H9 (cell line): ENCODE data around the gene TEAD1. TPM values are rescaled to one million over a fixed set of nuclear protein-coding genes. Genes with fewer than 3 reads are reported as not detected.

Experiments used
- DNase-seq: peaks from one replicate; pipeline ENCODE4 v3.0.0-alpha.2; 2017
- H2AFZ ChIP-seq: one replicate; pipeline ENCODE4 v1.6.1; 2013; ENCODE audit warnings: mild to moderate bottlenecking, low read length, control low read depth, moderate library complexity
- H2AK5ac ChIP-seq: 2 replicates; pipeline ENCODE4 v1.6.1; 2013; ENCODE audit warnings: low read length, control low read depth, mixed read lengths; ENCODE audit not compliant: insufficient read length
- H2BK120ac ChIP-seq: one replicate; pipeline ENCODE4 v1.6.1; 2013; ENCODE audit warnings: low read depth, mild to moderate bottlenecking, low read length, control low read depth, inconsistent platforms; ENCODE audit not compliant: poor library complexity, severe bottlenecking
- H2BK12ac ChIP-seq: 2 replicates; pipeline ENCODE4 v1.6.1; 2013; ENCODE audit warnings: low read length, control low read depth, mixed read lengths, low read depth; ENCODE audit not compliant: insufficient read length
- H2BK15ac ChIP-seq: 2 replicates; pipeline ENCODE4 v1.6.1; 2013; ENCODE audit warnings: low read depth, low read length, control low read depth
- H2BK20ac ChIP-seq: one replicate; pipeline ENCODE4 v1.6.1; 2013; ENCODE audit warnings: low read depth, mild to moderate bottlenecking, low read length, control low read depth, inconsistent platforms; ENCODE audit not compliant: poor library complexity, severe bottlenecking
- H2BK5ac ChIP-seq: 2 replicates; pipeline ENCODE4 v1.6.1; 2013; ENCODE audit warnings: low read length, control low read depth, mixed read lengths; ENCODE audit not compliant: insufficient read length
- H3K14ac ChIP-seq: 2 replicates; pipeline ENCODE4 v1.6.1; 2013; ENCODE audit warnings: low read length, control low read depth; ENCODE audit not compliant: insufficient read depth
- H3K18ac ChIP-seq: 2 replicates; pipeline ENCODE4 v1.6.1; 2013; ENCODE audit warnings: low read depth, mild to moderate bottlenecking, mixed read lengths, low read length, control low read depth; ENCODE audit not compliant: insufficient read length
- H3K23ac ChIP-seq: 2 replicates; pipeline ENCODE4 v1.6.1; 2013; ENCODE audit warnings: low read length, control low read depth, mixed read lengths, low read depth; ENCODE audit not compliant: insufficient read length
- H3K23me2 ChIP-seq: 2 replicates; pipeline ENCODE4 v1.6.1; 2013; ENCODE audit warnings: low read depth, mild to moderate bottlenecking, mixed read lengths, low read length, control low read depth; ENCODE audit not compliant: insufficient read length, poor library complexity, severe bottlenecking
- H3K27ac ChIP-seq: 2 replicates; pipeline ENCODE4 v1.5.1; 2013; ENCODE audit warnings: low read length, control low read depth, mixed read lengths, low read depth; ENCODE audit not compliant: insufficient read length
- H3K27me3 ChIP-seq: 2 replicates; pipeline ENCODE4 v1.6.1; 2013; ENCODE audit warnings: low read length, control low read depth, inconsistent platforms; ENCODE audit not compliant: insufficient read depth
- H3K4ac ChIP-seq: 2 replicates; pipeline ENCODE4 v1.6.1; 2013; ENCODE audit warnings: low read depth, mild to moderate bottlenecking, control low read depth, inconsistent platforms, low read length, moderate library complexity
- H3K4me1 ChIP-seq: 2 replicates; pipeline ENCODE4 v1.6.1; 2013; ENCODE audit warnings: low read length, control low read depth, inconsistent platforms; ENCODE audit not compliant: insufficient read depth
- H3K4me2 ChIP-seq: 2 replicates; pipeline ENCODE4 v1.6.1; 2013; ENCODE audit warnings: low read length, control low read depth, mixed read lengths; ENCODE audit not compliant: insufficient read length, insufficient read depth
- H3K56ac ChIP-seq: 2 replicates; pipeline ENCODE4 v1.6.1; 2013; ENCODE audit warnings: low read depth, mild to moderate bottlenecking, mixed read lengths, low read length, control low read depth; ENCODE audit not compliant: insufficient read length
- H3K79me1 ChIP-seq: 2 replicates; pipeline ENCODE4 v1.6.1; 2013; ENCODE audit warnings: low read depth, mild to moderate bottlenecking, moderate library complexity, low read length, control low read depth, inconsistent platforms; ENCODE audit not compliant: insufficient read depth, poor library complexity, severe bottlenecking
- H3K79me2 ChIP-seq: 2 replicates; pipeline ENCODE4 v1.6.1; 2013; ENCODE audit warnings: low read length, control low read depth, inconsistent platforms; ENCODE audit not compliant: insufficient read depth
- H3K9ac ChIP-seq: 2 replicates; pipeline ENCODE4 v1.6.1; 2013; ENCODE audit warnings: low read length, control low read depth, mixed read lengths; ENCODE audit not compliant: insufficient read length; ENCODE audit errors: extremely low read depth
- H3K9me3 ChIP-seq: one replicate; pipeline ENCODE4 v1.6.1; 2013; ENCODE audit warnings: low read depth, low read length, inconsistent platforms; ENCODE audit not compliant: control insufficient read depth
- H3T11ph ChIP-seq: one replicate; pipeline ENCODE4 v1.6.1; 2013; ENCODE audit warnings: mild to moderate bottlenecking, low read length, control low read depth, inconsistent platforms
- H4K20me1 ChIP-seq: one replicate; pipeline ENCODE4 v1.6.1; 2013; ENCODE audit not compliant: control insufficient read depth, insufficient read length, insufficient read depth
- H4K5ac ChIP-seq: 2 replicates; pipeline ENCODE4 v1.6.1; 2013; ENCODE audit warnings: low read depth, mild to moderate bottlenecking, mixed read lengths, low read length, control low read depth; ENCODE audit not compliant: insufficient read length
- H4K8ac ChIP-seq: replicated peaks from 2 replicates; pipeline ENCODE4 v1.6.1; 2013; ENCODE audit warnings: low read length, control low read depth, mixed read lengths, low read depth; ENCODE audit not compliant: insufficient read length
- H4K91ac ChIP-seq: 2 replicates; pipeline ENCODE4 v1.6.1; 2013; ENCODE audit warnings: low read depth, mild to moderate bottlenecking, moderate library complexity, mixed read lengths, low read length, control low read depth; ENCODE audit not compliant: insufficient read length
- H3K27ac Mint-ChIP-seq, 3 experiments: 2 replicates in 2 of 3; 3 replicates in 1 of 3; pipeline ENCODE4 v1.8.0; 2020 to 2021; ENCODE audit warnings: mixed read lengths in 3 of 3, mild to moderate bottlenecking in 1 of 3, moderate library complexity in 1 of 3
- H3K27me3 Mint-ChIP-seq: 2 replicates; pipeline ENCODE4 v1.8.0; 2021; ENCODE audit warnings: low read depth, mild to moderate bottlenecking, moderate library complexity, mixed read lengths
- H3K36me3 Mint-ChIP-seq, 3 experiments: 2 replicates in 2 of 3; 3 replicates in 1 of 3; pipeline ENCODE4 v1.8.0; 2020 to 2021; ENCODE audit warnings: low read depth in 3 of 3, mixed read lengths in 3 of 3; ENCODE audit not compliant: insufficient read depth in 1 of 3
- H3K4me1 Mint-ChIP-seq, 2 experiments: 2 replicates each; pipeline ENCODE4 v1.8.0; 2020; ENCODE audit warnings: mixed read lengths in 2 of 2
- H3K4me3 Mint-ChIP-seq, 2 experiments: 2 replicates in 1 of 2; 3 replicates in 1 of 2; pipeline ENCODE4 v1.8.0; 2020 to 2021; ENCODE audit warnings: mild to moderate bottlenecking in 2 of 2, mixed read lengths in 2 of 2, moderate library complexity in 1 of 2
- H3K9me3 Mint-ChIP-seq, 2 experiments: 2 replicates in 1 of 2; 3 replicates in 1 of 2; pipeline ENCODE4 v1.8.0; 2020; ENCODE audit warnings: mild to moderate bottlenecking in 2 of 2, mixed read lengths in 2 of 2, moderate library complexity in 1 of 2
- WGBS: extraction: QIAGEN DNeasy Blood & Tissue Kit; methylation state at CpG from one replicate; pipeline ENCODE4 v1.1.7; 2013; ENCODE audit warnings: missing lambda C conversion rate, low lambda C conversion rate, mixed read lengths; ENCODE audit not compliant: insufficient read length; ENCODE audit errors: extremely low coverage; 5-methylcytosine and 5-hydroxymethylcytosine counted together
- total RNA-seq: library from RNA; stranded (reverse); gene quantifications from 2 replicates; pipeline ENCODE4 v1.2.1, GENCODE V29; 2021
- TF ChIP-seq, protein P1 (sequence below): fragments of 200-600 bp; sonication (generic); conservative IDR thresholded peaks from 3 replicates; pipeline ENCODE4 v1.8.0; 2021; ENCODE audit warnings: antibody characterized with exemption, mild to moderate bottlenecking

The TEAD1 gene
- total RNA-seq, 1 experiment from 2014 or later: 75.1 TPM

DNA sequence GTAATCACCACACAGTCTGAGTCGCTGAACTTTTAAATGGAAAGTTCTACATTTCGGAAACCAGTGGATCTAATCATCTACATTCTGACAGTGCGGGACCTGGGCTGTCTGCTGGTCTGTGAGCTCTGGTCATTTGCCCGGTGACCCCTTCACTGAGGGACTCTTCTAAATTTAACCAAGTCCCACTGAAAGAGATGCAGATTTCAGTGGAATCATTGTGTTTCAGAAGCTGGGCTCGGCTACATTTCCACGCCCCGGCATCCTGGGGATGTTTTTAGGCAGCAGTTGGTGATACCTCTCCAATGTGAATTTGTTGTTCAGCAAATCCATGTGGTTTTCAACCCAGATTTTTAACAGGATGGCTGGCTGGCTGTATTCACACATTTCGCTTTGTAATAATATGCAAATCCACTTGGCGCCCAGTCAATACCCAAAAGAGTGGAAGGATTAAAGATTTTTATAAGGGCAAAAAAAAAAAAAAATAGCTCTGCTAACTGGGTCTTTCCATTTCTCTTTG lies 189.4 kb downstream of the TEAD1 start:
- H3K9me3 Mint-ChIP-seq: no peaks in the 10 kb centered on the region; a peak in 1 of 5 replicates
- Histone ChIP-seq H3K4me2 (peak overlapping the region; percentile 43), H4K20me1 (no peaks in the 10 kb centered on the region), H3K14ac (peak overlapping the region; percentile 94; the same call in 1 of the 2 replicates), H3K79me1 (no peaks in the 10 kb centered on the region), H3K27me3 (no peaks in the 10 kb centered on the region), H2AFZ (no peak overlapping the region), H2BK5ac (peak overlapping the region; percentile 85), H3K56ac (peak overlapping the region; percentile 51), H3K23ac (no peak overlapping the region), H3K27ac (peak overlapping the region; percentile 100), H2BK15ac (no peak overlapping the region), H3K9me3 (no peaks in the 10 kb centered on the region), H3K4ac (peak overlapping the region; percentile 88; the same call in 1 of the 2 replicates), H3K23me2 (no peaks in the 10 kb centered on the region), H2BK12ac (peak overlapping the region; percentile 85), H4K8ac (no peak overlapping the region), H4K5ac (peak overlapping the region; percentile 76), H3K79me2 (no peaks in the 10 kb centered on the region), H3K4me1 (peaks cover 25% of the 10 kb centered on the region; the same call in 1 of the 2 replicates), H3K18ac (peak overlapping the region; percentile 85), H3K9ac (peak overlapping the region; percentile 67), H2BK20ac (peak overlapping the region; percentile 91), H3T11ph (peak overlapping the region; percentile 96), H2AK5ac (no peak overlapping the region), H4K91ac (peak overlapping the region; percentile 75), H2BK120ac (peak overlapping the region; percentile 91)
- TF ChIP-seq, protein P1, sequence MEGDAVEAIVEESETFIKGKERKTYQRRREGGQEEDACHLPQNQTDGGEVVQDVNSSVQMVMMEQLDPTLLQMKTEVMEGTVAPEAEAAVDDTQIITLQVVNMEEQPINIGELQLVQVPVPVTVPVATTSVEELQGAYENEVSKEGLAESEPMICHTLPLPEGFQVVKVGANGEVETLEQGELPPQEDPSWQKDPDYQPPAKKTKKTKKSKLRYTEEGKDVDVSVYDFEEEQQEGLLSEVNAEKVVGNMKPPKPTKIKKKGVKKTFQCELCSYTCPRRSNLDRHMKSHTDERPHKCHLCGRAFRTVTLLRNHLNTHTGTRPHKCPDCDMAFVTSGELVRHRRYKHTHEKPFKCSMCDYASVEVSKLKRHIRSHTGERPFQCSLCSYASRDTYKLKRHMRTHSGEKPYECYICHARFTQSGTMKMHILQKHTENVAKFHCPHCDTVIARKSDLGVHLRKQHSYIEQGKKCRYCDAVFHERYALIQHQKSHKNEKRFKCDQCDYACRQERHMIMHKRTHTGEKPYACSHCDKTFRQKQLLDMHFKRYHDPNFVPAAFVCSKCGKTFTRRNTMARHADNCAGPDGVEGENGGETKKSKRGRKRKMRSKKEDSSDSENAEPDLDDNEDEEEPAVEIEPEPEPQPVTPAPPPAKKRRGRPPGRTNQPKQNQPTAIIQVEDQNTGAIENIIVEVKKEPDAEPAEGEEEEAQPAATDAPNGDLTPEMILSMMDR: no peak
- H3K4me1 Mint-ChIP-seq: peaks cover 76 to 78% of the 10 kb centered on the region in 2 experiments
- peak overlapping the region; percentile 99 to 100 (median 100) for H3K27ac Mint-ChIP-seq
- H3K4me3 Mint-ChIP-seq: peak overlapping the region; percentile 61 to 73
- H3K36me3 Mint-ChIP-seq: peaks cover 0 to 10% (median 0%) of the 10 kb centered on the region in 3 experiments; a peak in 3 of 7 replicates
- no peaks in the 10 kb centered on the region for H3K27me3 Mint-ChIP-seq
- DNase-seq: no peak
- no CpG with 5 or more reads among the region's 9 CpGs for WGBS
